Measurements from ENCODE around the gene FUT8. TPM values are rescaled to one million over a fixed set of nuclear protein-coding genes. Genes with fewer than 3 reads are reported as not detected.

The FUT8 gene
- total RNA-seq, 4 donors from 2014 or later, result 29.2 to 55.5 (median 41.1) TPM

DNA sequence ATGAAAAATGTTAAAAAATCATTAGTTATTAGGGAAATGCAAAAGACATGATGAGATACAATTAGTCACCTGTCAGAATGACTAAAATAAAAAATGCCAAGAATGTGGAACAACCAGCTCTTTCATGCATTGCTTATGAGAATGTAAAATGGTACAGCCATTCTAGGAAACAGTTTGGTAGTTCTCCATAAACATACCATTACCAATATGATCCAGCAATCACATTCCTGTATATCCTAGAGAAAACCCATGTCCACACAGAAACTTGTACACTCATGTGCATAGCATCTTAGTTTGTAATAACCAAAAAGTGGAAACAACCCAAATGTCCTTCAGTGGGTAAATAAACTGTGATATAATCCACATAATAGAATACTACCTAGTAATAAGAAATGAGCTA lies 245.7 kb downstream of the FUT8 start:
- DNase-seq, result no peak
- no peaks in the 10 kb centered on the region for H3K36me3 ChIP-seq
- no peak overlapping the region for H3K27ac ChIP-seq
- no peaks in the 10 kb centered on the region for H3K9me3 ChIP-seq
- TF ChIP-seq, protein P1, sequence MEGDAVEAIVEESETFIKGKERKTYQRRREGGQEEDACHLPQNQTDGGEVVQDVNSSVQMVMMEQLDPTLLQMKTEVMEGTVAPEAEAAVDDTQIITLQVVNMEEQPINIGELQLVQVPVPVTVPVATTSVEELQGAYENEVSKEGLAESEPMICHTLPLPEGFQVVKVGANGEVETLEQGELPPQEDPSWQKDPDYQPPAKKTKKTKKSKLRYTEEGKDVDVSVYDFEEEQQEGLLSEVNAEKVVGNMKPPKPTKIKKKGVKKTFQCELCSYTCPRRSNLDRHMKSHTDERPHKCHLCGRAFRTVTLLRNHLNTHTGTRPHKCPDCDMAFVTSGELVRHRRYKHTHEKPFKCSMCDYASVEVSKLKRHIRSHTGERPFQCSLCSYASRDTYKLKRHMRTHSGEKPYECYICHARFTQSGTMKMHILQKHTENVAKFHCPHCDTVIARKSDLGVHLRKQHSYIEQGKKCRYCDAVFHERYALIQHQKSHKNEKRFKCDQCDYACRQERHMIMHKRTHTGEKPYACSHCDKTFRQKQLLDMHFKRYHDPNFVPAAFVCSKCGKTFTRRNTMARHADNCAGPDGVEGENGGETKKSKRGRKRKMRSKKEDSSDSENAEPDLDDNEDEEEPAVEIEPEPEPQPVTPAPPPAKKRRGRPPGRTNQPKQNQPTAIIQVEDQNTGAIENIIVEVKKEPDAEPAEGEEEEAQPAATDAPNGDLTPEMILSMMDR (IDR thresholded peaks at IDR 0.05), result no peak
- TF ChIP-seq POLR2A (IDR thresholded peaks at IDR 0.05), result no peak
- H3K4me1 ChIP-seq, result no peaks in the 10 kb centered on the region
- no peak overlapping the region for H3K4me3 ChIP-seq (replicated peaks in 1 of 3)
- intact Hi-C loops (cut with DNase I), result no loop called here
- no peaks in the 10 kb centered on the region for H3K27me3 ChIP-seq

DNA sequence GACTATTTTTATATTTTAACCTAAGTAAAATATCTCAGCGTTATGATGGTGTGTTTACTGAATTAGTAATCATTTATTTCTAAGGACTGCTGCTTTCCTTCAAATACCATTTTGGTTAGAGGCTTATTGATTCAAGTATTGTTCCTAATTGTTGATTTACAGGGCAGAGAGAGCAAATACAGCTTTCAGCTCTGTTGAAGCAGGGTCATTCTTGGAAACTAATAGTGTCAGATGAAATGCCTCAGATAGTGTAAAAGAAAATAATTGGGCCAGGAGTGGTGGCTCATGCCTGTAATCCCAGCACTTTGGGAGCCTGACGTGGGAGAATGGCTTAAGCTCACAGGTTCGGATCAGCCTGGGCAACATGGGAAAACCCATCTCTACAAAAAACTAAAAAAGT lies 249.3 kb downstream of the FUT8 start:
- no peaks in the 10 kb centered on the region for H3K9me3 ChIP-seq
- DNase-seq, result no peak

DNA sequence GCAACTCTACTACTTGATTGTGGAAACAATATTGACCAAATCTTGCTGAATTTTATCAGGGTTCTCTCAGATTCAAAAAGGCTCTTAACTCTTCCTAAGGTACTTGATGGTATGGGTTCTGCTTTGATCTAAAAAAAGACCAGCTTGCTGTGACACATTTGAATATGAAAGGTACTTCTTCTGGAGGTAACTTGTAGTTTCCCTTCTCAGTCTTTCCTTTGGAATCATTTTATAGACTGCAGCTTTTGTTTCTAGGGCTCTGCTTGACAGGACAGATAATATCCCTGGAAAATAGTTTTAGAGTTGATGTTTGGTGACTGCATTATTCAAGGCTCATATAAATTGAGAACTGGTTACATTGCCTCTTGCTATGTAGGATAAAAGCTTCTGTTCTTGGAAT lies 251.9 kb downstream of the FUT8 start:
- H3K27ac ChIP-seq, result no peak overlapping the region
- intact Hi-C loops (cut with DNase I), result no loop called here
- no peaks in the 10 kb centered on the region for H3K27me3 ChIP-seq
- H3K4me3 ChIP-seq (replicated peaks in 1 of 3), result no peak overlapping the region
- DNase-seq, result no peak
- H3K4me1 ChIP-seq, result no peaks in the 10 kb centered on the region
- no peak for TF ChIP-seq POLR2A (IDR thresholded peaks at IDR 0.05)
- TF ChIP-seq, protein P1 (IDR thresholded peaks at IDR 0.05), result no peak
- H3K36me3 ChIP-seq, result no peaks in the 10 kb centered on the region
- no peaks in the 10 kb centered on the region for H3K9me3 ChIP-seq

More for the DNA sequence above, 249.3 kb downstream of the FUT8 start:
- TF ChIP-seq POLR2A (IDR thresholded peaks at IDR 0.05), result no peak
- TF ChIP-seq, protein P1 (IDR thresholded peaks at IDR 0.05), result no peak
- intact Hi-C loops (cut with DNase I), result no loop called here
- Histone ChIP-seq H3K27ac (no peak overlapping the region), H3K4me3 (replicated peaks in 1 of 3) (no peak overlapping the region), H3K27me3 (no peaks in the 10 kb centered on the region), H3K36me3 (no peaks in the 10 kb centered on the region), H3K4me1 (no peaks in the 10 kb centered on the region)
- 94 to 97% methylated on average over 3 of the region's 3 CpGs for WGBS, 2 donors

DNA sequence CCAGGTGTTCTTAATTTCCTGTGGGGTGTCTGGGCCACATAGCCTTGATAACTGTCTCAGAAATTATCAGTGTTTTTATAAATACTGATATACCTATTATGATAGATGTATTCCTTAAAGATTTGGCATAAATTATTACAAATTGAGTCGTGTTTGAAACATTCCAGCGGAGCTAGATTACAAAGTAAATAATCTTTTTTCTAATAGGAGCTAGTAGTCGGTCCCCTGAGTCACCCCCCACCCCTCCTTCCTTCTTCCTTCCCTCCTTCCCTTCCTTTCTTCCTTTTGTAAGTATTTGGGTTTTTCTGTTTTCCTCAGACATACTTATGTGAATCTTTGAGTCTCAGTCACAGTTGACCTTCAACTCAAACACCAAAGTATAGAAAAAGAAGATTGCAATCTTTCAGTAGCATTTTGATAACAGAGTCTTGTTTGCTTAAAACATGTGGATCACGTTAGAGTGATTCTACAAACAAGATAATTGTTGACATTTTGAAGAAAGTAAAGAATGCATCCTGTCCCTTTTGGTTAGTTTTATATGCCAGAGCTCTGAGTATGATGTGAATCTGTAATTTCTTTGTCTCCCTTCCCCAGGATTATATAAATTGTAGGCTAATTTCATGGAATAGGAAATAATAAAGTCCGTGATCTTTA lies 264.0 kb downstream of the FUT8 start:
- Histone ChIP-seq H3K4me1 (no peaks in the 10 kb centered on the region), H3K4me3 (replicated peaks in 1 of 3) (no peak overlapping the region), H3K27ac (no peak overlapping the region), H3K9me3 (no peaks in the 10 kb centered on the region), H3K36me3 (no peaks in the 10 kb centered on the region), H3K27me3 (no peaks in the 10 kb centered on the region)
- intact Hi-C loops (cut with DNase I), result no loop called here
- WGBS, 2 donors, result 71 to 78% methylated on average over 5 of the region's 5 CpGs
- TF ChIP-seq POLR2A (IDR thresholded peaks at IDR 0.05), result no peak
- TF ChIP-seq, protein P1 (IDR thresholded peaks at IDR 0.05), result no peak
- no peak for DNase-seq

DNA sequence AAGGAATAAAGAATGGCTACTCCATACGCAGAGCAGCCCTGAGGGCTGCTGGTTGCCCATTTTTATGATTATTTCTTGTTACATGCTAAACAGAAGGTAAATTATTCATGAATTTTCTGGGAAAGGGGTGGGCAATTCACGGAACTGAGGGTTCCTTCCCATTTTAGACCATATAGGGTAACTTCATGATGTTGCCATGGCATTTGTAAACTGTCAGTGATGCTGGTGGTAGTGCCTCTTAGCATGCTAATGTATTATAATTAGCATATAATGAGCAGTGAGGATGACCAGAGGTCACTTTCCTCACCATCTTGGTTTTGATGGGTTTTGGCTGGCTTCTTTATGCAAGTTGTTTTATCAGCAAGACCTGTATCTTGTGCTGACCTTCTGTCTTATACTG lies 273.0 kb downstream of the FUT8 start:
- no peak overlapping the region for H3K27ac ChIP-seq
- WGBS, 2 donors, result 96 to 97% methylated on average over 2 of the region's 2 CpGs
- no peaks in the 10 kb centered on the region for H3K36me3 ChIP-seq
- intact Hi-C loops (cut with DNase I), result no loop called here
- TF ChIP-seq POLR2A (IDR thresholded peaks at IDR 0.05), result no peak
- TF ChIP-seq, protein P1 (IDR thresholded peaks at IDR 0.05), result no peak
- no peaks in the 10 kb centered on the region for H3K9me3 ChIP-seq
- DNase-seq, result no peak
- peaks cover 6 to 7% of the 10 kb centered on the region in 2 donors for H3K4me1 ChIP-seq
- H3K27me3 ChIP-seq, result no peaks in the 10 kb centered on the region
- no peak overlapping the region for H3K4me3 ChIP-seq (replicated peaks in 1 of 3)

Data from thyroid gland (tissue), 4 donors.